SK-N-SH treated with all-trans-retinoic acid at 6 μM for 48 hours (cell line): ENCODE results near the gene NASP.

Experiments
- BACH2 ChIP-seq: fragments of 250-450 bp; sonication (Bioruptor Pico); IDR thresholded peaks from 2 replicates; pipeline ENCODE4 v1.9.0; 2021; ENCODE audit warnings: mild to moderate bottlenecking, borderline replicate concordance
- PATZ1 ChIP-seq: fragments of 250-450 bp; sonication (Bioruptor Pico); IDR thresholded peaks from 2 replicates; pipeline ENCODE4 v1.8.0; 2020; ENCODE audit warnings: mild to moderate bottlenecking, moderate library complexity, borderline replicate concordance

DNA sequence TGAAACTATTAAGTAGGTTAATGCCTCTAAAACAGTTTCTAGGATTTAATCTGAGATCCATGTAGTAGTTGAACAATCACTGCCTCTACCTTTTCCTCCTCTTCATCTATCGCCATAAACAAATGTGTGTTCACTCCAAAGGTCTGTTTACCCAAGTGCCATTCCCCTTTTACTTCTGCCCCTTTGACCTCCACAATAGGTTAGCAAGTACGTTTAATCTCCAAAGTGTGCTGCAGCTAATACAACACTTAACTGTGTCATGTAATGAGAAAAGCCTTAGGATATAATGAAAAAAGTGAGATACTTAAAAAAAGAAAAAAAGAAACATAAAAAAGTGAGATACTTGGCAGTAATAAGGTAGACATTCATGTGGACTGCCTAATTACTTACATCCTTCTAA is 74.3 kb downstream of the NASP start:
- TF ChIP-seq BACH2 (CRISPR knock-in tag): no peak
- TF ChIP-seq PATZ1 (CRISPR knock-in tag): no peak
